ENCODE data around the gene EIF2S2. TPM values are rescaled to one million over a fixed set of nuclear protein-coding genes. Genes with fewer than 3 reads are reported as not detected.

Gene EIF2S2
- total RNA-seq, 2 donors from 2014 or later = 37.2 to 51.3 TPM

- no peak for ATAC-seq
Measured at GRCh38 chr20:34072778-34073177, 39.3 kb downstream of the EIF2S2 start.

DNA sequence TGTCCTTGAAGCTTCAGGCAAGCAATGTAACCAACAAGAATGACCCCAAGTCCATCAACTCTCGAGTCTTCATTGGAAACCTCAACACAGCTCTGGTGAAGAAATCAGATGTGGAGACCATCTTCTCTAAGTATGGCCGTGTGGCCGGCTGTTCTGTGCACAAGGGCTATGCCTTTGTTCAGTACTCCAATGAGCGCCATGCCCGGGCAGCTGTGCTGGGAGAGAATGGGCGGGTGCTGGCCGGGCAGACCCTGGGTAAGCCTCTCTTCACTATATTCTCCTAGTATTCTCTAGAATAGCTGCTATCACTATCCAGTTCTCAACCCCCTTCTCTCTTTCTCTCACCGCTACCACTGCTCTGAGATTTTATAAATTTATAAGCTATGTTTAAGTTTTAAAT, 40.0 kb downstream of the EIF2S2 start:
- DNase-seq (no peak), ATAC-seq (no peak)
- intact Hi-C loops (cut with DNase I) = no loop called here

More at GRCh38 chr20:34072778-34073177, 39.3 kb downstream of the EIF2S2 start:
- intact Hi-C loops (cut with DNase I) = no loop called here
- DNase-seq = no peak

DNA sequence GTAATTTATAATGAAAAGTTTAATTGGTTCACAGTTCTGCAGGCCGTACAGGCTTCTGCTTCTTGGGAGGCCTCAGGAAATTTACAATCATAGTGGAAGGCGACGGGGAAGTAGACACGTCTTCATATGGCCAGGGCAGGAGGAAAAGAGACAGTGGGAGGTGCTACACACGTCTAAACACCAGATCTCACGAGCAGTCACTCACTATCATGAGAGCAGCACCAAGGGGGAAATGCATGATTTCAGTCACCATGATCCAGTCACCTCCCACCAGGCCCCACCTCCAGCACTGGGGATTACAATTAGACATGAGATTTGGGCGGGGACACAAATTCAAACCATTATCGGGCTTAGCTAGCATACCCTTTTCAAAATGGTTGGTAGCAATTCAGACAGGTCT, 41.2 kb downstream of the EIF2S2 start:
- DNase-seq (no peak), ATAC-seq (no peak)
- intact Hi-C loops (cut with DNase I) = loop anchor here in 1 of 2 donors (1.0 to 2.0 kb wide), 2 partner anchors 138 to 208 kb away; no protein-coding TSS in a partner anchor

DNA sequence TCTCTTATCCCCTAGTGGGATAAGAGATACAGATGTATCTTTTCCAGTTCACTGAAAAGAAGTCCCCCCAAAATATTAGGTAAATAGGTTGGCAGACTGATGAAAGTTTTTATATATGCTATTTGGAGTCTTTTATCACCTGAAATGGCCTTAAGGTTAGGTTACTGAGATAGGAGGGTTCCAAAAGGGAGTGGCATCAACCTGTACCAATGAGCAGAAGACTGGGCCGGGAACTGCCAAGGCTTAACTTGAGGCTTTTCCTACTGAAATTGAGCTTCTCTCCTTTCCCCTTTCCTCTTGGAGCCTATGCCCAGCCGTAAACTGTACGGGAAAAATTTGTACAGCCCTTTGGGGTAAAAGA, 42.0 kb downstream of the EIF2S2 start:
- no peak for ATAC-seq
- DNase-seq = no peak
- intact Hi-C loops (cut with DNase I) = loop anchor here in 1 of 2 donors (1.0 to 2.0 kb wide), 2 partner anchors 137 to 207 kb away; no protein-coding TSS in a partner anchor

DNA sequence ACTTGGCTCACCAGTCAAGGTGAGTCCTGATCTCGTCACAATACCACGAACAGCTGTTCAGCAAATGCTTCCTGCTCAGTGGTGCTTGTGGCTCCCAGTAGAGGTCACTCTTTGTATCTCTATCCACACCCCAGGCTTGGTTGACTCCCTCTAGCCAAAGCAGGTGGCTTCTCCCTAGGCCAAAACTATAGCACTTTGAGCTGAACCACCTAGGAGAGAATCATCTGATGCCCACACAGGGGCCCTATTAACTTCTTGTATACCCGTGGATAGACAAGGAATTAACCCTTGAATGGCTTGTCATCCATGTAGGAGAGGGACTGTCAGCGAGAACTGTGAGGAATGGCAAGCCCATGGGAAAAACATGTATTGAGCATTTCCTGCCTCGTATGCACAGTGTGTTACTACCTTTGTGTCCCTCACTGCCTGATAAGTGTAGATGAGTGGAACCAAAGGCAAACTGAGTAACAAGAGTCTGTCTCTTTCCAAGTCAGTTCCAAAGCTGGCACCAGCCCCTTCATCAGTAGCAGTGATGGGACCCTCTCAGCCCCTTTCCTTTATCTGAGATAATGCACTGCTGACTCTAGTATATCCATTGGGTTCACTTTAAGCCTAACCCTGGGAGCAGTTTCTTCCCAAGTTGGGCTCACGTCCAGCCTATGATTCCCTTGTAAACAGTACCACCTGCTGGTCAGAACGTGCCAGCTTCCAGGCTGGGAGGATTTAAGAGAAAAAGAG, 42.5 kb downstream of the EIF2S2 start:
- peak; percentile 76 for DNase-seq
- intact Hi-C loops (cut with DNase I) = loop anchor here (1.0 to 10.0 kb wide), 6 partner anchors 75 to 285 kb away; partner anchors contain the start of gene RALY (in 1 of the 2)
- peak; percentile 87 to 88 for ATAC-seq

DNA sequence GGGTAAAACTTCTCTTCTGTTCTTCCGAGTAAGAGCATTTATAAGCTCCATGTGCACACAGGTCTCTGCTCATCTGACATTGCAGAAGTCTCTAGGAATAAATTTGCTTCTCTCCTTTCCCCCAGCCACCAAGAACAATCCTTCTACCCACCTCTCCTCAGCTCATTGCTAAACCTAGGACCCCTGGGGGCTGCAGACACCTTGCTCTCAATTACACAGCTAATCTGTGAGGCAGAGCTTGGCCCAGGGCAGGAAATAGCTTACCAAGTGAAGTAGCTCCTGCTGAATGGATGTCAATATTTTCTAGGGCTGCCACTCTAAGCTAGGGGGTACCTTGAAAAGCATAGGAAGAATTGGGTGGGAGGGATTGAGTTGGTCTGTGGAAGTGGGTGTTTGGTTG, 44.0 kb downstream of the EIF2S2 start:
- intact Hi-C loops (cut with DNase I) = loop anchor here in 1 of 2 donors (5.0 to 10.0 kb wide), 4 partner anchors 73 to 283 kb away; partner anchors contain the start of gene RALY
- no peak for DNase-seq
- no peak for ATAC-seq

DNA sequence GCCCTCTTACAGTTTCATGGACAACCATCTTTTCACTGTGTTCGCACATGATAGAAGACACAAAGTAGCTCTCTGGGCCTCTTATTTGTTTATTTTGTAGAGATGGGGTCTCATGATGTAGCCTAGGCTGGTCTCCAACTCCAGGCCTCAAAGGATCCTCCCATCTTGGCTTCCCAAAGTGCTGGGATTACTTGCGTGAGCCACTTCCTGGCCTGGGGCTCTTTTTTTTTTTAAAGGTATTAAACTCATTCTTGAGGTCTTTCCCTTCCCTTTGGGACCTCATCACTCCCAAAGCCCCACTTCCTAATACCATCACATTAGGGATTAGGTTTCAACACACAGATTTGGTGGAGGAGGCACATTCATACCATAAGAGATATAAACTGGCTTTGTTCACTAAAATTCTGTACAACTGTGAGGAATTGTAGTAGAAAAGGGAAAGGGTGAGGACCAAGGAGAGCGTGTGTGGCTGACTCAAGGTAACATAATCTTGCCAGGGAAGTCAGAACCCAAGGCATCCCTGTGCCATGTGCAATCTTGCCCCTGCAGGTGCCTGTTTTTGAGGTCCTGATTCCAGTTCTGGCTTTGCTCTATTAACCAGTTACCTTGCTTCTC, 45.5 kb downstream of the EIF2S2 start:
- intact Hi-C loops (cut with DNase I) = loop anchor here in 1 of 2 donors (5.0 to 10.0 kb wide), 4 partner anchors 72 to 282 kb away; partner anchors contain the start of gene RALY
- DNase-seq = no peak
- ATAC-seq = no peak

DNA sequence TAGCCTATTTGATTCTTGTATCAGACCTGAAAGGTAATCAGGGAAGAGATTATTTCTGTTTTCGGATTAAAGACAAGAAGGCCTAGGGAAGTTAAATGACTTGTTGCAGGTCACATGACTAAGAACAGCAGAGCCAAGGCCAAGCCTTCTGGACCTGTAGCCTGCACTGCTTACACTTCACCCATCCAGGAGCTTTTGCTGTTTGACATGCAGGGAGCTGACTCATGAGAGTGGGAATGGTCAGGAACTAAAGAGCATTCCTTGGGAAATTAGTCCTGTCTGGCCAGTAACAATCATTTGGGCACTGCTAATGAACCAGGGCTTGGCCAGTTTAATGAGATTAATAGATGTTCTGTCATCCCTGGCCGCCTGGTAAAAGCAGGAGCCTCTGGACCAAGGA, 46.8 kb downstream of the EIF2S2 start:
- ATAC-seq (peak in 1 of 2 donors; percentile 48), DNase-seq (no peak)
- intact Hi-C loops (cut with DNase I) = loop anchor here in 1 of 2 donors (5.0 to 10.0 kb wide), 4 partner anchors 70 to 280 kb away; partner anchors contain the start of gene RALY

DNA sequence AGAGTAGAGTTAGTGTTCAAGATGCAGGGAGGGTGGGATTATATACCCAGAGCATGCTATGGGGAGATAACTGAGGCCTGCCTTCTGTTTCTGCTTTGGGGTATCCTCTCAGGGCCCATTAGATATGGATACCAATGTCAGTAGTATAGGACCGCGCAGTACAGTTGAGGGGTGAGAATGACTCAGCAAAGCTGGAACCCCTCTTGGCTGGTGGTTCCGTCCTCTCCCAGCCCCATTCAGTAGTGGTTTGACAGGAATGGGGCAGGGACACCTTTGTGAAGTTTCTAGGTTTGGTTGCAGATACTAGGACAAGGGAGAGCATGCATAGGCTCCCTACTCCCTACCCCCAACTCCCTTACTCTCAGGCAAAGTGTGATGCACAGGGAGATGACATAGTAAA, 47.8 kb downstream of the EIF2S2 start:
- intact Hi-C loops (cut with DNase I) = loop anchor here in 1 of 2 donors (10.0 kb wide), 3 partner anchors 69 to 279 kb away; partner anchors contain the start of gene RALY
- no peak for DNase-seq
- ATAC-seq = no peak

- DNase-seq (no peak), ATAC-seq (no peak)
- intact Hi-C loops (cut with DNase I) = loop anchor here in 1 of 2 donors (10.0 kb wide), 3 partner anchors 68 to 278 kb away; partner anchors contain the start of gene RALY
Measured at GRCh38 chr20:34062570-34063482, 49.2 kb downstream of the EIF2S2 start.

- DNase-seq (no peak), ATAC-seq (no peak)
- intact Hi-C loops (cut with DNase I) = loop anchor here in 1 of 2 donors (10.0 kb wide), 3 partner anchors 67 to 277 kb away; partner anchors contain the start of gene RALY
Measured at GRCh38 chr20:34061695-34062094, 50.3 kb downstream of the EIF2S2 start.

DNA sequence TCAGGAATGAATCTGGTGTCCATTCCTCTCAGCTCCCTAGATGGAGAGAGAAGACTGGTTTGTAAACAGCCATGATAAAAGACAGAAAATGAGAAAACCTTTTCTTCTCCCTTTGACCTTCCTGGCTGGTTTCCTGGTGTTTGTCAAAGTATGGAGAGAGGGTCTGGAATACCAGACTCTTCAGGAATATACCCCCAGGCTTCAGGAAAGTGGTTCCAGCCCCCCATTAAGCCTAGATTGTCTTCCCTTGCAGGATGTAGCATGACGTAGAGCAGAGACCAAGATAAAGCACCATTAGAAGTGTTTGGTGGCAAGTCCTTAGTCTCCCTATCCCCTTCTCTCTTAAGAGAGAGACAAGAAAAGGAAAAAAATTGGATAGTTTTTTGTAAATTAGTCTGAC, 51.1 kb downstream of the EIF2S2 start:
- intact Hi-C loops (cut with DNase I) = loop anchor here in 1 of 2 donors (10.0 kb wide), 3 partner anchors 66 to 276 kb away; partner anchors contain the start of gene RALY
- DNase-seq = no peak
- no peak for ATAC-seq

DNA sequence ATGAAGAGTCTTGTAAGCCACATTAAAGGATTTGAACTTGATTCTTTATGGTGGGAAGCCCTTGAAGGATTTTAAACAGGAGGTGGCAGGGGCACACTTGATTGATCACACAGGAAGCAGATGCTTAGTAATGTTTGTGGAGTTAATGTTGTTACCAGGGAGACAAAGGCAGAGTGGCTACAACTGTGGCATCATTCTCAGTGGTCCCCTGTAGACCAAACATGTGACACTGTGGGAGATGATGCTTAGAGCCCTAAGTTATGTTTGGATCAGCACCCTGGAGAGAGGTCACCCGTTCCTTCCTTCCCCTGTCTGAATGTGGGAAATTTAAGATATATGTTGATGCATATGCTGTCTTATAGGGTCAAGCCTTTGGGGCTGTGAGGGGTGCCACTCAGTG, 53.2 kb downstream of the EIF2S2 start:
- intact Hi-C loops (cut with DNase I) = no loop called here
- no peak for ATAC-seq
- no peak for DNase-seq

- ATAC-seq (peak; percentile 54 to 80), DNase-seq (no peak)
- intact Hi-C loops (cut with DNase I) = no loop called here
Measured at GRCh38 chr20:34055290-34055689, 56.8 kb downstream of the EIF2S2 start.

GRCh38 chr20:34052414-34052813, 59.6 kb downstream of the EIF2S2 start:
- DNase-seq (no peak), ATAC-seq (no peak)

GRCh38 chr20:34049897-34050695, 61.9 kb downstream of the EIF2S2 start:
- intact Hi-C loops (cut with DNase I) = no loop called here
- no peak for DNase-seq
- peak; percentile 56 to 66 for ATAC-seq

More at GRCh38 chr20:34052414-34052813, 59.6 kb downstream of the EIF2S2 start:
- intact Hi-C loops (cut with DNase I) = no loop called here

DNA sequence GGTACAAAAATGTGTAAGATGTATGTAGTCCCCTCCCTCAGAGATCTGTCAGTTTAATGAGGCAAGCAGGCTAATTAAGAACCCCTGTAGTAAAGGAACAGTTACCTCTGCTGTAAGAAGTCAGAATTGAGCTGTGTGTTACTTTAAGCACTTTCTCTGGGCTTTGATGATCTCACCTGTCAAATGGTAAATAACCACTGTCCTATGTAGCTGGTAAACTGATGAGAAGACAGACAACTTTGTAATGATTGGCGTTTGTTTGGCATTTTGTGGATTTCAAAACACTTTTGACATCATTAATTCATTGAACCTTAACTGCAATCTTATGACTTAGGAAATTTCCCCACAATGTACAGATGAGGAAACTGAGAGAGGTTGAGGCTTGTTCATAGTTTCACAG, 62.7 kb downstream of the EIF2S2 start:
- intact Hi-C loops (cut with DNase I) = no loop called here
- DNase-seq (no peak), ATAC-seq (no peak)

GRCh38 chr20:34047917-34048316, 64.1 kb downstream of the EIF2S2 start:
- no peak for DNase-seq
- intact Hi-C loops (cut with DNase I) = no loop called here
- no peak for ATAC-seq

Data from left cardiac atrium (tissue), 4 donors.